GM12892 (cell line): Measurements from ENCODE around the gene HAUS1.

Experiments used
- POLR2A ChIP-seq: IDR thresholded peaks from 2 replicates; pipeline ENCODE4 v1.6.1; 2011; ENCODE audit warnings: low read depth, low read length, control low read depth
- POLR2AphosphoS5 ChIP-seq: IDR thresholded peaks from 2 replicates; pipeline ENCODE4 v1.6.1; 2011; ENCODE audit warnings: low read depth, low read length, control low read depth

GRCh38 chr18:46164920-46165319 is 60.7 kb downstream of the HAUS1 start:
- TF ChIP-seq POLR2AphosphoS5 (no peak), POLR2A (no peak)
